GM12873 (cell line): ENCODE results near the gene PTGFRN.

Source experiments
- TF ChIP-seq, protein P1 (sequence below): IDR thresholded peaks from 2 replicates; pipeline ENCODE4 v1.5.1; 2012; ENCODE audit warnings: low read depth, mild to moderate bottlenecking, moderate library complexity, low read length, control low read depth; ENCODE audit not compliant: insufficient read depth; ENCODE audit errors: missing control alignments

The PTGFRN gene

DNA sequence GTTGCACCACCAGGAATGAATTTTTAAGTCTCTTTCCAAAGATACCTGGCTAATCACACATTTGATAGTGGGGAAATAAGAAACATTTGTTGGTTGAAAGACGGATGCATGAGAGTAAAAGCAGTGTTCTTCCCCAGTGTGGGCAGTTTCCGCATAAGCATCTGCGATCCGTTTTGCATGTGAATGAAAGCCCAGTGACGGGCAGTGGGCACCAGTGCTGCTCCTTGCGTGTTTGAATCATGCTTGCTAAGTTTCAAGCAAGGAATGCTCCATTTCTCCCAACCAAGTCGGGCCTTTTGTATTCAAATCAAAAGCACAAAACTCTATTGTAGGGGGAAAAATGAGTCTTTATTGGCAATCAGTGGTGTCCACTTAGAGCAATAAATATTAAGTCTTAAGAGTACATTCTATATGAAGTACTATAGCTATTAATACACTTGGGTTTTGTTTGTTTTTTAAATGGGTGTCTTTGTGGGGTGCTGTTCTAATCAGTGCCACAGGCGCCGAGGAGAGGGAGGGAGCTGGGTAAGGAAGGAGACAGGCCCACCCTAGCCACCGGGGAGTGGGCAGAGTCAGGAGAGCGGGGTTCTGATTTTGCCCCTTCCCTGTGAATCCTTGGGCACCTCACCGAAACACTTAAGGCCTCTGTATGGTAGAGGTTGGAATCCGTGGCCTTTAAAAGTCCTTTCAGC is 750 bp upstream of the PTGFRN start:
- TF ChIP-seq, protein P1, sequence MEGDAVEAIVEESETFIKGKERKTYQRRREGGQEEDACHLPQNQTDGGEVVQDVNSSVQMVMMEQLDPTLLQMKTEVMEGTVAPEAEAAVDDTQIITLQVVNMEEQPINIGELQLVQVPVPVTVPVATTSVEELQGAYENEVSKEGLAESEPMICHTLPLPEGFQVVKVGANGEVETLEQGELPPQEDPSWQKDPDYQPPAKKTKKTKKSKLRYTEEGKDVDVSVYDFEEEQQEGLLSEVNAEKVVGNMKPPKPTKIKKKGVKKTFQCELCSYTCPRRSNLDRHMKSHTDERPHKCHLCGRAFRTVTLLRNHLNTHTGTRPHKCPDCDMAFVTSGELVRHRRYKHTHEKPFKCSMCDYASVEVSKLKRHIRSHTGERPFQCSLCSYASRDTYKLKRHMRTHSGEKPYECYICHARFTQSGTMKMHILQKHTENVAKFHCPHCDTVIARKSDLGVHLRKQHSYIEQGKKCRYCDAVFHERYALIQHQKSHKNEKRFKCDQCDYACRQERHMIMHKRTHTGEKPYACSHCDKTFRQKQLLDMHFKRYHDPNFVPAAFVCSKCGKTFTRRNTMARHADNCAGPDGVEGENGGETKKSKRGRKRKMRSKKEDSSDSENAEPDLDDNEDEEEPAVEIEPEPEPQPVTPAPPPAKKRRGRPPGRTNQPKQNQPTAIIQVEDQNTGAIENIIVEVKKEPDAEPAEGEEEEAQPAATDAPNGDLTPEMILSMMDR = no peak

DNA sequence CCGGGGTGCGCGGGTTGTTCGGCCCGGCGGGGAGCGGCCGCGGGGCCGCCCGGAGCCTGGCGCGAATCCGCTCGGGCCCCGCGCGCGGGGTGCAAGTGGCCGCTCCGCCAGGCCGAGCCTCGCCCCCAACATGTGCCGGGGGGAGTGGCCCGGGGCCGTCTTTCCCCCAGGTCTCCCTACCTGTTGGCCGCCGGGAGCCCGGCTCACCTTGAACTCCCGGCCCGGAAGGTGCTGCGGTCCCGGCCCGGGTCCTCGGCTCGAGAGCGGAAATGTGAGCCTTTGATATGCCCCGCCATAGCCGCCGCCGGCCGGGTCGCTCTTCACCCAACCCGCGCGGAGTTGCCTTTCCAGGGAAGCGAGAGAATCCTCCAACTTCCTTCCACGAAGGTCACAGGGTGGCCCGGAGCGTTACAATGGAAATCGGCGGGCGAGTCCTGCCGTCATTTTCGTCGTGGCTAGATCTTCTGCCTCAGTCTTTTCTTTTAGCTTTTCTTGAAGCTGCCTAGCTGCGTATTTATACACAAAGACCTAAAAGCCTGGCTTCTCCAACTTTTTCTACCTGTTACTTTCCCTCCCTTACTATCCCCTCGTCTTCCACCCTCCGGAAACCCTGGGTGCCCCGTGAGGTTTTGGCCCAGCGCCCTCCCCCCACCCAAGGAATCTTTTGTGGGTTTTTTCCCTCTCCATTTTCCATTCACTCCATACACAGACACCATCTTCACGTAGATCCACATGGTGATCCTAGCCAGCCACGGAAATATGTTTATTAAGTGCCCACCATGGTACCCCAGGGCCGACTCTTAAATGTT is 867 bp downstream of the PTGFRN start:
- TF ChIP-seq, protein P1 = no peak

DNA sequence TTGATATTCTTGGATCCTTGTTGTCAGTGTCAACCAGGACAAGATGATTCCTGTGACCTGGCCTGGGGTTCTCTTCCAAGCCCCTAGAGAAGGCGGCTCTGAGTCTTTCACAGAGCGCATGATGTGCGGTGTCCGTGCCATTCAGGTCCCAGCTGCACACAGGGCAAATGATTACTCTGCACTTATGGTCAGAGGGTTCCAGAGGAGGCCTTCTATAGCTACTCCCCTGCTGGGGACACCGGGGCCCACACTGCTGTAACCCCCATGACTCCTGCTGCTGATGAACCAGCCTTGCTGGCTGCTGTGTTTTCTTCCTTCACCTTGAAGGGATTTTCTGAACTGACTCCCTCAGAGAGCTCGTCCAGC is 1.5 kb downstream of the PTGFRN start:
- TF ChIP-seq, protein P1 = no peak

DNA sequence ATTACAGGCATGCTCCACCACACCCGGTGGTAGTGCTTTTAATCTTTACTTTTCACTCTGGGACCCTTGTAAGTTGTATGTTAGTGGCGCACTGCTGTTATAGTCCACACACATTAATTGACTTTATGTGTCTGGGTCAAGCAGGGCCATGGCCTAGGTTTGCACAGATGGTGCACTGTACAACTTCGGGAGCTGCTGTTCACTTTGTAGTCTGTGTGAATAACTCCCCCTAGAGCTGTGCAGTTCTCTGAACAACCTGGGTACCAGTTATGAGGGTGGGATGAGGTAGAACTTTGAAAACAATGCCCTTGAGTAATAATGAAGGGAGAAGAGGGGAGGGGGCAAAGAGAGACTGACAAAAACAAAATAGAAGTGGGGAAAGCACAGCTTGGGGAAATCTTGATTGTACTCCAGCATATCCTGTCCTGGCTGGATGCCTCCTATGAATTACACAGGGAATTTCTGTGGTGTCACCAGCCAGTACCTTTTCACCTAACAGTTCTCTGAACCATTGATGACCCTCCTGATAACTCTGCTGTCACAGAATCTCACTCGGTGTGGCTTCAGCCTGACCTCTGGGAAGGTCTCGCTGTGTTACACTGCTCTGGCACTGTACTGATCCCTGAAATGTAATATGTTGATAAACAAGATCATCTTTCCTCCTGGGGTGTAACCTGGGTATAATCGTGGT is 2.2 kb downstream of the PTGFRN start:
- TF ChIP-seq, protein P1 = no peak

DNA sequence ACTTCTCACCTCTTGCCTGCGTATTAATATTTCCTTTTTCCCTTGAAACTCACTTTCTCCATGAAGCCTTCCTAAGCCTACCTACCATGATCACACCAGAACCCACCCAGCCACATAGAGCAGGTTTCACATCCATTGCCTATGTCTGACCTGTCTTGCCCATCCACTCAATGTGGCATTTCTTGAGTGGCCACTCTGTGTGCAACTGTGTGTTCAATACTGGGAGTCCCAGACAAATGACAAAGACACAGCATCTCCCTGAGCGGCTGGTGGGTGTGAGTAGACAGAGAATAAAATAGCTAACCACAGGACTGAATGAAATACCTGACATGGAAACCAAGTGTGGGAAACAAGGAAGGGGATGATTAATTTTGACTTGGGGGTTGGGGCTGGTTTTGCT is 3.1 kb downstream of the PTGFRN start:
- TF ChIP-seq, protein P1 = no peak

DNA sequence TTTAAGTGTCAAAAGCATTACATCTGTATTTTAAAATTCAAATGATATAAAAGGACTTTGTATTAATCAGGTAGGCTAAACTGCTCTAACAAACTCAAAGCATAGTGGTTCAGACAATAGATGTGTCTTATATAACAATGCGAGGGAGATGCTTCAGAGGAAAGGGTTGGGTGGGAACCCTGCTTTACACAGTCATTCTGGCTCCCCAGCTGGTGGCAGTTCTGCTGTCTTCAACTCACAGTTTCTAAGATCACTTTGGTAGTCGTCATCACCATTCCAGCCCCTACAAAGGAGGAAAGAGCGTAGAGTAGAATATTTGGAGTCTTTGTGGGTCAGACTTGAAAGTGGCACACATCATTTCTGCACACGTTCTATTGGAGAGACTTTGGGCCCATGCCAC is 4.2 kb downstream of the PTGFRN start:
- TF ChIP-seq, protein P1 = no peak

DNA sequence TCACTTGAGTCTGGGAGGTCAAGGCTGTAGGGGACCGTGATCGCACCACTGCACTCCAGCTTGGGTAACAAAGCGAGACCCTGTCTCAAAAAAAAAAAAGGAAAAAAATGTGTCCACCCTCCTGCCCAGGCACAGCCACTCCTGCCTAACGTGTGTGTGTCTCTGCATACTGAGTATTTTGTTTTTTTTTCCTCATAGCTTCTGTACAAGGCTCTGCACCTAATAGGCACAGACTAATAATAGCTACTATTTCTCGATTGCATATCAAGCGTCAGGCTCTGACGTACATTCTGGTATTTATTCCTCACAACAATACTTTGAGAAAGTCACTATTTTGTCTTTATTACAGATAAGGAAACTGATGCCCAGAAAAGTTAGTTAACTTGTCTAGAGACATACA is 5.0 kb downstream of the PTGFRN start:
- TF ChIP-seq, protein P1 = no peak
